ENCODE measurements around the gene EMP2. TPM values are rescaled to one million over a fixed set of nuclear protein-coding genes. Genes with fewer than 3 reads are reported as not detected.

EMP2 gene
- total RNA-seq, 6 donors from 2014 or later = 261 to 1,020 (median 640) TPM

DNA sequence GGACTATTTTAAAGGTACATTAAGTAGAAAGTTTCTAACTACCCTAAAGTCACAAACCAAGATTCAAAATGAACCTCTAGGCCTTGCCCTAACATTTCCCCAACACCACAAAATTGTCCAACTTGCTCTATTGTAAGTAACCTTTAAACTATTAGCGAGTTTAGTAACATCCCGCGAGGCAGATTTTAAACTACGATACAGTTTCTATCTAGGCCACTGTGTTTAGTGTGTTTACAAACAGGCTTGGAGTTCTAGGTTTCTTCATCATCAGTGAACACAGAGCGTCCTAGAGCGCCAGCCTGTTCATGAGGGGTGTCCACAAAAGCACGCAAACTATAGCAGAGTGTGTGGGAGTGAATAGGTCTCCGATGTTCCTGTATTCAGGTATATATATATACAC, 51.8 kb downstream of the EMP2 start:
- TF ChIP-seq POLR2AphosphoS5 (IDR thresholded peaks at IDR 0.05) = no peak
- no peak for TF ChIP-seq POLR2A (IDR thresholded peaks at IDR 0.05)
- TF ChIP-seq EP300 (IDR thresholded peaks at IDR 0.05) = no peak
- TF ChIP-seq, protein P1, sequence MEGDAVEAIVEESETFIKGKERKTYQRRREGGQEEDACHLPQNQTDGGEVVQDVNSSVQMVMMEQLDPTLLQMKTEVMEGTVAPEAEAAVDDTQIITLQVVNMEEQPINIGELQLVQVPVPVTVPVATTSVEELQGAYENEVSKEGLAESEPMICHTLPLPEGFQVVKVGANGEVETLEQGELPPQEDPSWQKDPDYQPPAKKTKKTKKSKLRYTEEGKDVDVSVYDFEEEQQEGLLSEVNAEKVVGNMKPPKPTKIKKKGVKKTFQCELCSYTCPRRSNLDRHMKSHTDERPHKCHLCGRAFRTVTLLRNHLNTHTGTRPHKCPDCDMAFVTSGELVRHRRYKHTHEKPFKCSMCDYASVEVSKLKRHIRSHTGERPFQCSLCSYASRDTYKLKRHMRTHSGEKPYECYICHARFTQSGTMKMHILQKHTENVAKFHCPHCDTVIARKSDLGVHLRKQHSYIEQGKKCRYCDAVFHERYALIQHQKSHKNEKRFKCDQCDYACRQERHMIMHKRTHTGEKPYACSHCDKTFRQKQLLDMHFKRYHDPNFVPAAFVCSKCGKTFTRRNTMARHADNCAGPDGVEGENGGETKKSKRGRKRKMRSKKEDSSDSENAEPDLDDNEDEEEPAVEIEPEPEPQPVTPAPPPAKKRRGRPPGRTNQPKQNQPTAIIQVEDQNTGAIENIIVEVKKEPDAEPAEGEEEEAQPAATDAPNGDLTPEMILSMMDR (IDR thresholded peaks at IDR 0.05) = no peak
- Histone ChIP-seq H3K27ac (no peak overlapping the region), H3K4me3 (no peak overlapping the region), H3K27me3 (no peaks in the 10 kb centered on the region), H3K4me1 (no peaks in the 10 kb centered on the region), H3K9me3 (no peaks in the 10 kb centered on the region), H3K36me3 (peaks cover 15 to 96% (median 52%) of the 10 kb centered on the region in 4 donors)
- 98 to 99% methylated on average over 8 of the region's 8 CpGs for WGBS, 2 donors
- ATAC-seq (ENCODE audit: low FRiP score in 2 of 2) (no peak), DNase-seq (no peak)

DNA sequence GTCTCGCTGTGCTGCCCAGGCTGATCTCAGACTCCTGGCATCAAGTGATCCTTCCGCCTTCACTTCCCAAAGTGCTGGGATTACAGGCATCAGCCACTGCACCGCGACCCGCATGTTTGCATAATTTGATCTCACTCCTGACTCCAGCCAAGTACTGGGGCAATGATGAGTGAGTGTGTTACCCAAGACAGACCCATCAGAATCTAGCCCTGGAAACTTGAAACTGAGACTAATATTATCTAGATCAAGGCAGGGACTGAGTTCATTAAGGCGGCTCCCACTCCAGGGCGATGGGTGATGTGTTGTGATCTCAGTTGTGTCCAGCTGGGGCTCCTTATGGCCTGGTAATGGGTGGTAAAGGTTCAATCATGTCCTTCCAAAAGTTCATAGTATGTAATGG, 53.4 kb downstream of the EMP2 start:
- 89 to 94% methylated on average over 7 of the region's 7 CpGs for WGBS, 2 donors
- ATAC-seq (ENCODE audit: low FRiP score in 2 of 2) = no peak

DNA sequence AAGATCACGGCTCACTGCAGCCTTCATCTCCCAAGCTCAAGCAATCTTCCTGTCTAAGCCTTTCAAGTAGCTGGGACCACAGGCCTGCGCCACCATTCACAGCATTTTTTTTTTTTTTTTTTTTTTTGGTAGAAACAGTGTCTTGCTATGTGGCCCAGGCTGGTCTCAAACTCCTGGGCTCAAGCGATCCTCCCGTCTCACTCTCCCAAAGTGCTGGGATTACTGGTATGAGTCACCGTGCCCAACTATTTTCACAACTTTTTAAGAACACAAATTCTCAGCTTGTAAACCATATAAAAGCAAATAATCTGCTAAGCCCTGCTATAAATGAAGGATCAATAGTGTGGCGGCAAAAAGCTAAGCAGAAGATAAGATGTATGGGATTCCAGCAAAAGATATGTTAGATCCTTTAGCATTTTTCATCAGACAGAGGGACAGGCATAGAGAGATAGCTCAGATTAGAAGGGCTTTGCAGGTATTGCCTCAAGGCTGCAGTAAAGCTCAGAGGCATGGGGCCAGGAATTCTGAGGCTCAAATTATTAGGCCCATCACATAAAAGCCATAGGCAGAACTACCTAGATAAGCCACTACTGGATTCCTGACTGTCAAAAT, 55.1 kb downstream of the EMP2 start:
- no peak for DNase-seq
- TF ChIP-seq POLR2AphosphoS5 (IDR thresholded peaks at IDR 0.05) = no peak
- no peak for TF ChIP-seq EP300 (IDR thresholded peaks at IDR 0.05)
- TF ChIP-seq, protein P1 (IDR thresholded peaks at IDR 0.05) = no peak
- no peak for TF ChIP-seq POLR2A (IDR thresholded peaks at IDR 0.05)
- H3K27ac ChIP-seq = no peak overlapping the region
- no peaks in the 10 kb centered on the region for H3K27me3 ChIP-seq
- H3K36me3 ChIP-seq = peaks cover 0 to 84% (median 35%) of the 10 kb centered on the region in 4 donors
- WGBS, 2 donors = 93 to 96% methylated on average over 6 of the region's 6 CpGs
- H3K9me3 ChIP-seq = no peaks in the 10 kb centered on the region
- H3K4me1 ChIP-seq = peaks cover 0 to 17% (median 3%) of the 10 kb centered on the region in 4 donors
- no peak overlapping the region for H3K4me3 ChIP-seq
- no peak for ATAC-seq (ENCODE audit: low FRiP score in 2 of 2)

More for the DNA sequence above, 53.4 kb downstream of the EMP2 start:
- H3K4me3 ChIP-seq = no peak overlapping the region
- H3K9me3 ChIP-seq = no peaks in the 10 kb centered on the region
- DNase-seq = no peak
- H3K27ac ChIP-seq = no peak overlapping the region
- peaks cover 7 to 87% (median 50%) of the 10 kb centered on the region in 4 donors for H3K36me3 ChIP-seq
- H3K4me1 ChIP-seq = peaks cover 0 to 2% (median 0%) of the 10 kb centered on the region in 4 donors
- no peak for TF ChIP-seq EP300 (IDR thresholded peaks at IDR 0.05)
- TF ChIP-seq POLR2AphosphoS5 (IDR thresholded peaks at IDR 0.05) = no peak
- no peak for TF ChIP-seq POLR2A (IDR thresholded peaks at IDR 0.05)
- TF ChIP-seq, protein P1 (IDR thresholded peaks at IDR 0.05) = no peak
- no peaks in the 10 kb centered on the region for H3K27me3 ChIP-seq

DNA sequence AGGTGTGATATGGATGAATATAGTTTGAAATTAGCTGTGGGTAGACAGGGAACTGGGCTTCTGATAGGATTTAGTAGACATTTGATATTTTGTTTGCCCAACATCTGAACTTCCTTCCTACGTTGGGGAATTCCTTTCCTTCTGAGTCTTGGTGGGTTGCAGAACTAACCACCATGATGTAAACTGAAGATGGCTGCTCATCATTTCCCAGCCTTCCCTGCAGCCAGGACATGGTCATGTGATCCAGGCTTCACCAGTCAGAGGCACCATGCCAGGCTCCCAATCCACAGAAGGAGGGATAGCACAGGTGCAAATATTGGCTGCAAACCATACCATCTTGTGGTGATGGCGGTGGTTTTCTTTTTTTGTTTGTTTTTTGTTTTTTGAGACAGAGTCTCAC, 57.4 kb downstream of the EMP2 start:
- TF ChIP-seq, protein P1 (IDR thresholded peaks at IDR 0.05) = no peak
- no peak for TF ChIP-seq POLR2AphosphoS5 (IDR thresholded peaks at IDR 0.05)
- no peak for TF ChIP-seq POLR2A (IDR thresholded peaks at IDR 0.05)
- TF ChIP-seq EP300 (IDR thresholded peaks at IDR 0.05) = no peak
- WGBS, 2 donors = 61 to 67% methylated on average over 2 of the region's 2 CpGs

More for the DNA sequence above, 57.4 kb downstream of the EMP2 start:
- DNase-seq (no peak), ATAC-seq (ENCODE audit: low FRiP score in 2 of 2) (no peak)
- H3K9me3 ChIP-seq = no peaks in the 10 kb centered on the region
- no peak overlapping the region for H3K27ac ChIP-seq
- H3K27me3 ChIP-seq = no peaks in the 10 kb centered on the region
- H3K4me3 ChIP-seq = no peak overlapping the region
- H3K4me1 ChIP-seq = peaks cover 0 to 17% (median 8%) of the 10 kb centered on the region in 4 donors
- H3K36me3 ChIP-seq = peaks cover 0 to 66% (median 25%) of the 10 kb centered on the region in 4 donors
